NK-92 (cell line): Measurements from ENCODE around the gene GNAI3.

Source experiments
- DNase-seq: peaks from one replicate; lab custom pipeline; 2025; ENCODE audit not compliant: unreplicated experiment; lab: John Stamatoyannopoulos, UW

GNAI3 gene

DNA sequence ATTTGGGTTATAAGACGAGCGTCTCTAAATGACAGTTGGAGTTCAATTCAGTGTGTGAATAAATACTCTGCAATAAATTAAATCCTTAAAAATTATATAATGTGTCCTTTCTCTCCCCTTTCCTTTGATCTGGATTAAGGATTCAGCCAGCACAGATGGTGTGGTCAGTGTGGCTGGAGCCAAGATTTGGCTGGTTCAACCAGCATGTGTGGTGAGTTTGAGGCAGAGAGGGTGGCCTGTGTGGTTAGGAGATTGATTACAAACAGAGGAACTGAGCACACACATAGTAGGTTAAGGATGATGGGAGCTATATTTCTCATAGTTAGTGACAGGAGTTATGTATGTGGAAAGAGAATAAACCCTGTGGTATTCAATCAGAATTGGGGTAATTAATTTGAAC is 24.7 kb upstream of the GNAI3 start:
- no peak for DNase-seq

DNA sequence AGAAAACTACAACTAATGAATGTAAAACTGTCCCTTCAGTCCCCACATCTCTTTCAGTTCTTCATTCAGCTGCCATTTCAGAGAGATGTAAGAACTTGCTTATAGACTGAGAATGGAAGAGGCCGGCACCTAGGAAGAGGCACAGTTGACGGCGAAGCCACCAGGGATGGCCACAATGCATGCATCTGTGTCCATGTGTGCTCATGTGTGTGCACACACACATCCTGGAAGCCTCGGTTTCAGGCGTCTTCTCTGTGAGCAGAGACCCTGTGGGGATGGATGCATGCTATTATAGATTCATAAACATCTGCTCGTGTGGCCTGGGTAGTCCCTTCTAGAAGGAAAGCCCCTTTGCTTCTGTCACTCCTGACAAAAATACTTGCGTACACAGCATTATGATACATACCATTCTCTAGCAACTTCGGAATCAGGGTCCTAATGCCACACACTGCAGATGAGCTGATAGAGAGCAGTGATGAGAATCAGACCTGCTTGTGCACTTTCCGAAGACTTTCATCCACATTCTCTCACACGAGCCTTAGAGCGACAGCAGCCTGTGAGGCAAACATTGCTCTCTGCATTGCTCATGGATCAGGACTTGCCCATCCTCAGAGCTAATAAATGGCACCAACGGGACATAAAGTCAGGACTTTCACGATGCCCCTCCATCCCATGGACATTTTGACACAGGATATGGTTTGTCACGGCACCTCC is 21.2 kb upstream of the GNAI3 start:
- DNase-seq, result no peak

DNA sequence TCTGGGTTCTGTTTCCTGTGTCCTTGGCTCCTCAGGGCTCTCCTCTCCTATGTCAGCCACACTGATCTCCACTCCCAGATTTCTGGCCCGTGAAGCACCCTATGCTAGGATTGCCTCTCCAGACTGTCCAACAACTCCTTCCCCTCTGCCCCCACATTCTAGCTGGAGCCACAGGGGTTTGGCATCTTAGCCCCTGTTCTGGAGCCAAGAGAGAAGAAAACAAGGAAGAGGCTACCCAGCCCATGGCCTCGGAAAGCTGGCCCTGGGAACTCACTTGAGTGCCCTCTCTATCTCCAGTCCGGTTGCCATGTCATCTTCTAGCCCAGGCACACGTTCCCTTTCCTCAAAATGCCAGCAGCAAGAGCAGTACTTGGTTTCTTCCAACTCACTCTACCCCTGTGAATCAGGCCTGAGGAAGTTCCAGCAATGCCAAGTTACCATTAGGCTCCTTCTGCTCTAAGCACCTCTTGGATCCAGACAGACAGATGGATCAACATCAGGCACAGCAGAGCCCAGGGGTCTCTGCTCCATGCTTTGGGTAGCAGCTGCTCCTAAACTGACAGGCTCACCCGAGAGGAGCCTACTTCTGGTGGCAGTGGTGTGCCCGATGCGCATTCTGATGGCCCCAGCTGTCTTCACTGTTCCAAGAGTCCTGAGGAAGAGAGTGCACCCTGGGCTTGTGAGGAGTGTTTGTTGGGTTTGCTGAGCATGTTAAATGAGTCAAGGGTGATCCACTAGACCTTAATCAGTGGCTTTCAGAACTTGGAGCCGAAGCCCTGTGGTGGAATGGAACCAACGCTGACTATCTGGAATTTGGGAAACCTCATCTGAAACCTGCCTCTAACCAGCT is 20.3 kb upstream of the GNAI3 start:
- no peak for DNase-seq

- no peak for DNase-seq
These were observed 19.7 kb upstream of the GNAI3 start for GRCh38 chr1:109528712-109529111.

- DNase-seq, result no peak
These were observed 18.4 kb upstream of the GNAI3 start for GRCh38 chr1:109529881-109530456.

GRCh38 chr1:109530457-109531087 is 17.8 kb upstream of the GNAI3 start:
- DNase-seq, result no peak

- DNase-seq, result no peak
These were observed 17.0 kb upstream of the GNAI3 start for GRCh38 chr1:109531380-109531779.

GRCh38 chr1:109531826-109532364 is 16.5 kb upstream of the GNAI3 start:
- DNase-seq, result no peak

DNA sequence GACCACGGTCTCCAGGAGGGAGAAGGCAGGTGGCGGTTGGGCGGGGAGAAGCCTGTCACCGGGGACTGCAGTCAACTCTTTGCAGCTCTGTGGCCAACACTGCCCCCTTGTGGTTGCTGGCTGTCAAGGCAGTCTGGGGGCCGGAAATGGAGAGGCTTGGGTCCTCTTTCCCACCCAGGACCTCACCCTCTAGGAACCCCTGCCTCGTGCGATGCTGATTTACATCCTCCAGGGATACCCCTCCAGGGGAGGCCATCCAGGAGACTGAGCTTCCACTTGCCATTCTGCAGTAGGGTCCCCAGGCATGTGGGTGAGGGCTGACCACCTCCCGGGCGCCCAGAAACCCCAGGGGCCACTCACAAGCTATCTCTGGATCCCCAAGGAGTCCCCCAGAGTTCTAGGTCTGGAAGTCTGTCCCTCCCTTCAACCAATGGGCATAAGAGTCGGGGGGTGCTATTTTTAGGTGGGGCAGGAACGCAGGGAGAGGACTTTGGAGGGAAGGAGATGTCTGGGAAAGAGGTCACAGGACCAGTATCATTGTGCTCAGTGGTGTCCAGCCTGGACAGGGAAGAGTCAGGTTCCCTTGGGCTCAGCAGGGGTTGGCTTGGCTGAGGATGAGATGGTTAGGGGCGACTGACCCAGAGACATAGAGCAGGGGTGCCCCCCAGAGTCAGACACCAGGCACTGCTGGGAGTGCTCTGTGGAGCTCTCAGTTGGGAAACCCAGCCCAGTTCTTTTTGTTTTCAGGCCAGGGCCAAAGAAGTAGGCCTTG is 15.9 kb upstream of the GNAI3 start:
- DNase-seq, result peak; percentile 29

- no peak for DNase-seq
These were observed 14.0 kb upstream of the GNAI3 start for GRCh38 chr1:109534307-109534858.

DNA sequence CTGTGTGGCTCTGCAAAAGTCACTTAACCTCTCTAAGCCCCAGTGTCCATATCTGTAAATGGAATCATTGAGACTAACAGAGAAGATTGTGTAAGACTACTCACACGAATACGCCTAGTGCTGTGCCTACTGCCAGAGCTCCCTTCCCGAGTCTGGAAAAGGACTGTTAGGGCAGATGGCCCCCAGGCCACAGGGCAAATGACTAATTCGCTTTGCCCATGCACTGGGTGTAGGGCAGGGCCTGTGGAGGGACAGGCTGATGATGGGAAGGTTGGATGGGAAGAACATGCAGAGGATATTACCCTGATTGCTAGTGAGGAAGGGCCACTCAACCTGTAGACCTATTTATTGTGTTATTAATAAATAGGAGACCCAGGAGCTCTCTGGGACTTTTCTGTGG is 12.9 kb upstream of the GNAI3 start:
- no peak for DNase-seq

GRCh38 chr1:109535971-109536491 is 12.4 kb upstream of the GNAI3 start:
- no peak for DNase-seq

GRCh38 chr1:109537450-109538178 is 10.8 kb upstream of the GNAI3 start:
- no peak for DNase-seq

- no peak for DNase-seq
These were observed 9.4 kb upstream of the GNAI3 start for GRCh38 chr1:109538827-109539555.

- no peak for DNase-seq
These were observed 8.7 kb upstream of the GNAI3 start, which contains the start of gene GPR61 for GRCh38 chr1:109539676-109540075. GPR61 (plus strand) TSS chr1:109539872; CDS start chr1:109543023, 3,151 bp downstream.

- no peak for DNase-seq
These were observed 7.3 kb upstream of the GNAI3 start for GRCh38 chr1:109541102-109541501.

DNA sequence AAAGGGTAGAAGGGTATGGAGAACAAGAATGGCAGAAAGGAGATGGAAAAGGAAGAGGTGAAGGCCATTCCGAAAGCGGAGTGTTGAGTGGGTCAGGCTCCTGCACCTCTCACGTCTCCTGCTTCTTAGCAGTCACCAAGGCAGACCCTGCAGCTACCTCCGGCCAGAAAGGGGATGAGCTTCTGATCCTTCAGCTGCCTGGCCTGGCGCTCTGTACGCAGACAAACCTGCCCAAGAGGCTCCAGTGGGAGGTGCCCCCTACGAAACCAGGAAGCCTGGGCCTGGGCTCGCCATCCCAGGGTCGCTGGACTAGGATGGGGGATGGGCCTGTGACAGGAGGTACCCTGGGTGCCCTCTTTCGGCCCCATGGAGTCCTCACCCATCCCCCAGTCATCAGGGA is 5.8 kb upstream of the GNAI3 start:
- DNase-seq, result no peak

DNA sequence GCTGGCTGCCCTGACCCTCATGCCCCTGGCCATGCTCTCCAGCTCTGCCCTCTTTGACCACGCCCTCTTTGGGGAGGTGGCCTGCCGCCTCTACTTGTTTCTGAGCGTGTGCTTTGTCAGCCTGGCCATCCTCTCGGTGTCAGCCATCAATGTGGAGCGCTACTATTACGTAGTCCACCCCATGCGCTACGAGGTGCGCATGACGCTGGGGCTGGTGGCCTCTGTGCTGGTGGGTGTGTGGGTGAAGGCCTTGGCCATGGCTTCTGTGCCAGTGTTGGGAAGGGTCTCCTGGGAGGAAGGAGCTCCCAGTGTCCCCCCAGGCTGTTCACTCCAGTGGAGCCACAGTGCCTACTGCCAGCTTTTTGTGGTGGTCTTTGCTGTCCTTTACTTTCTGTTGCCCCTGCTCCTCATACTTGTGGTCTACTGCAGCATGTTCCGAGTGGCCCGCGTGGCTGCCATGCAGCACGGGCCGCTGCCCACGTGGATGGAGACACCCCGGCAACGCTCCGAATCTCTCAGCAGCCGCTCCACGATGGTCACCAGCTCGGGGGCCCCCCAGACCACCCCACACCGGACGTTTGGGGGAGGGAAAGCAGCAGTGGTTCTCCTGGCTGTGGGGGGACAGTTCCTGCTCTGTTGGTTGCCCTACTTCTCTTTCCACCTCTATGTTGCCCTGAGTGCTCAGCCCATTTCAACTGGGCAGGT is 5.0 kb upstream of the GNAI3 start:
- DNase-seq, result no peak
